ENCODE results near the gene CNGA3.
A peak's percentile ranks its signal among the peaks of the same experiment; 100 is the strongest.

Gene CNGA3

DNA sequence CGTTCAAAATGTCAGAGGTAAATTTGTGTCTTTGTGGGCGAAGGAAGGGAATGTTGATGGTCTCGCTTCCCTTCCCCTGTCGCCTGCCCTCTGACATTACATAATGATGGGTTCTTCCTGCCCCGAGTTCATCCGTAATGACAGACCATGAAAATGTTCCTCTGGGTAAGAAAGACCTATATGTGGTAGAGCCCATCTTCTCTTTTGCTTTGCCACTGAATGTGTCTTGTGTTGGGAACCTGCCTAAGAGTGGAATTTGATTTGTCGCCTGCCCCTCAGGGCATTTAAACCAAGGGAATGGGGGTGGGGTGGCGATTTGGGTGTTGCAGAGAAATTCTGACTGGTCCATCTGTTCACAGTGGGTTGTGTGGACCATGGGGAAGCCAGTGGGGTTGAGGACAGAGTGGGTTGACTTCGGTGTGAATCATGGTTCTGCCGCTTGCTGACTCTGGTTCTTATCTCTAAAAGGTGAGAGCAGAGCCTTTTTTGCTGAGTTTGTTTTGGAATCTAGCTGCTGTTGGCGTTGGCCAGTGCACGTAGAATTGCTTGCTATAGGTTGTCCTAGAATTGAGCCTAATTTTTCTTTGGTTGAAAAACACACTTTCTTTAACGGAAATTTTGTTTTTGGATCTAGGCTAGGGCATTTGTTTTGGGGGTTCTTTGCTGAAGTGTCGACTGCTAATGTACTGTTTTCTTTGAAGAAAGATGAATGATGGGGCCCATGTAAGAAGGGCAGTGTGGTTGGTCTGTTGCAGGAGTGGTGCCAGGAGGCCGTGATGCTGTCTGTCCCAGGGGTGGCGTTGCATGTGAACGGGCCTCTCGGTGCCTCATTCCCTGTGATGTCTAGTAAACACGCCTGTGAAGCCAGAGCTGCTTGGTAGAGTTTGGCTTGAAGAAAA lies 99.7 kb downstream of the CNGA3 start:
- Mint-ChIP-seq H3K27ac (peak overlapping the region; percentile 95), H3K4me1 (ENCODE audit: low read depth) (peaks cover 63% of the 10 kb centered on the region), H3K9me3 (no peaks in the 10 kb centered on the region), H3K36me3 (ENCODE audit: low read depth) (no peaks in the 10 kb centered on the region), H3K4me3 (peak overlapping the region; percentile 98), H3K27me3 (no peaks in the 10 kb centered on the region)

DNA sequence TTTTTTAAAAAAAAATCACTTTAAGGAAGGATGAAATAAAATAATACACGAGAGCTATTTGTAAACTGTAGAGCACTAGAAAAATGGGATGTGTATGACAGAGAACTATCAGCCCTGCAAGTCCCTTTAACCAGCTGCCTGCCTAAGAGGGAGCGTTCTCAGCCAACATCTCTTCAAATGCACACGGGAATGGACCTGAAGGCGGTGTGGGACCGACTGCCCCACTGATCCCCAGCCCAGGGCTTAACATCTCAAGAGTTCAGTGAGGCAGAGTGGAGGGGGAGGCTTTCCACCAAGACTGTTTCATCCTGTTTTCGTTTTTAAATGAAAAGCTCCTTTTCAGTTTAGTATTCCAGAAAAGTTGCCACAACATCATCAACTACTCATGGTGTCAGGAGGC lies 100.6 kb downstream of the CNGA3 start:
- Mint-ChIP-seq H3K4me3 (peak overlapping the region; percentile 98), H3K27me3 (no peaks in the 10 kb centered on the region), H3K4me1 (ENCODE audit: low read depth) (peaks cover 72% of the 10 kb centered on the region), H3K9me3 (no peaks in the 10 kb centered on the region), H3K27ac (peak overlapping the region; percentile 95), H3K36me3 (ENCODE audit: low read depth) (no peaks in the 10 kb centered on the region)

Data from stimulated activated naive CD8-positive, alpha-beta T cell treated with anti-CD3 and anti-CD28 coated beads, Interleukin-15, Interleukin-2, amounts not matched to agents 100 ng/mL and 50 ng/mL, for 24 hours (primary cell).